GM21576 (cell line): Measurements from ENCODE around the gene TELO2.
"Not testable (repeated sequence)": the region's sequence is repeated elsewhere in the genome, so short reads cannot be mapped to it uniquely, and the experiment has no call there.

Experiments
- ATAC-seq: cut with Tn5 transposase; IDR thresholded peaks from one replicate; pipeline ENCODE4 v1.9.1; 2021; ENCODE audit warnings: mild to moderate bottlenecking, moderate library complexity; ENCODE audit not compliant: unreplicated experiment

Gene TELO2

GRCh38 chr16:1457489-1458245 lies 35.5 kb upstream of the TELO2 start:
- ATAC-seq: no peak

GRCh38 chr16:1458336-1458976 lies 34.7 kb upstream of the TELO2 start:
- ATAC-seq: no peak

- ATAC-seq: no peak
Measured at GRCh38 chr16:1458977-1459341, 34.2 kb upstream of the TELO2 start.

- ATAC-seq: no peak
Measured at GRCh38 chr16:1459967-1460366, 33.2 kb upstream of the TELO2 start.

GRCh38 chr16:1460602-1461138 lies 32.5 kb upstream of the TELO2 start:
- ATAC-seq: no peak

- no peak for ATAC-seq
Measured at GRCh38 chr16:1461146-1461545, 32.0 kb upstream of the TELO2 start.

- no peak for ATAC-seq
Measured at GRCh38 chr16:1464196-1464893, 28.8 kb upstream of the TELO2 start.

GRCh38 chr16:1464894-1465566 lies 28.1 kb upstream of the TELO2 start:
- no peak for ATAC-seq

- no peak for ATAC-seq
Measured at GRCh38 chr16:1465567-1465915, 27.6 kb upstream of the TELO2 start.

- no peak for ATAC-seq
Measured at GRCh38 chr16:1466054-1466453, 27.1 kb upstream of the TELO2 start.

GRCh38 chr16:1466968-1467521 lies 26.1 kb upstream of the TELO2 start:
- no peak for ATAC-seq

- ATAC-seq: no peak
Measured at GRCh38 chr16:1468426-1468810, 24.7 kb upstream of the TELO2 start.

GRCh38 chr16:1469141-1469540 lies 24.0 kb upstream of the TELO2 start:
- ATAC-seq: not testable (repeated sequence)

GRCh38 chr16:1469693-1470201 lies 23.4 kb upstream of the TELO2 start:
- no peak for ATAC-seq

- no peak for ATAC-seq
Measured at GRCh38 chr16:1470481-1471251, 22.5 kb upstream of the TELO2 start.

- no peak for ATAC-seq
Measured at GRCh38 chr16:1471569-1472194, 21.5 kb upstream of the TELO2 start.

- ATAC-seq: no peak
Measured at GRCh38 chr16:1472974-1473373, 20.2 kb upstream of the TELO2 start.

GRCh38 chr16:1474082-1474795 lies 18.9 kb upstream of the TELO2 start:
- peak; percentile 5 for ATAC-seq
